HepG2 (cell line): Measurements from ENCODE around the gene GFER. TPM values are rescaled to one million over a fixed set of nuclear protein-coding genes. Genes with fewer than 3 reads are reported as not detected.
A peak's percentile ranks its signal among the peaks of the same experiment; 100 is the strongest.

Experiments
- CBX1 ChIP-seq: IDR thresholded peaks from one replicate; pipeline ENCODE4 v1.6.1; 2016; ENCODE audit warnings: antibody characterized with exemption, low read depth
- CREM ChIP-seq, 2 experiments: sonication (generic) in 1 of 2; formaldehyde crosslinking in 1 of 2; IDR thresholded peaks; 2 replicates each; pipeline versions ENCODE4 v1.4.0 to v1.6.1; 2016 to 2020; ENCODE audit warnings: antibody characterized with exemption in 1 of 2, mild to moderate bottlenecking in 1 of 2, missing genetic modification reagents in 1 of 2
- FOXC1 ChIP-seq: sonication (generic); formaldehyde crosslinking; IDR thresholded peaks from 2 replicates; pipeline ENCODE4 v1.8.0; 2022; ENCODE audit warnings: mild to moderate bottlenecking, missing genetic modification reagents, borderline replicate concordance
- FOXP4 ChIP-seq: sonication (generic); formaldehyde crosslinking; IDR thresholded peaks from 2 replicates; pipeline ENCODE4 v1.4.0; 2020; ENCODE audit warnings: missing genetic modification reagents
- HIC2 ChIP-seq: sonication (generic); formaldehyde crosslinking; IDR thresholded peaks from 2 replicates; pipeline ENCODE4 v1.9.0; 2022; ENCODE audit warnings: low read depth, missing genetic modification reagents
- KDM5A ChIP-seq: fragments of 200-600 bp; sonication (generic); IDR thresholded peaks from 2 replicates; pipeline ENCODE4 v1.7.0; 2018; ENCODE audit warnings: antibody characterized with exemption, mild to moderate bottlenecking, low read length, borderline replicate concordance
- LCORL ChIP-seq, 2 experiments: fragments of 450-650 bp in 1 of 2; sonication (generic) in 1 of 2; formaldehyde crosslinking in 1 of 2; IDR thresholded peaks; 2 replicates each; pipeline versions ENCODE4 v1.5.0 to v1.6.1; 2017 to 2020; ENCODE audit warnings: antibody characterized with exemption in 1 of 2, missing genetic modification reagents in 1 of 2
- MAX ChIP-seq: IDR thresholded peaks from 2 replicates; pipeline ENCODE4 v1.6.1; 2012; ENCODE audit warnings: inconsistent platforms
- MIER3 ChIP-seq: IDR thresholded peaks from 2 replicates; pipeline ENCODE4 v1.6.1; 2016; ENCODE audit warnings: missing compliant biosample characterization, borderline replicate concordance
- NFKB2 ChIP-seq: sonication (generic); formaldehyde crosslinking; IDR thresholded peaks from 2 replicates; pipeline ENCODE4 v1.4.0; 2020; ENCODE audit warnings: missing genetic modification reagents, borderline replicate concordance
- NFYC ChIP-seq: IDR thresholded peaks from 2 replicates; pipeline ENCODE4 v1.6.1; 2016; ENCODE audit warnings: missing genetic modification reagents, missing compliant biosample characterization
- POLR2A ChIP-seq, 2 experiments: IDR thresholded peaks; 2 replicates each; pipeline ENCODE4 v1.6.1; 2011; ENCODE audit warnings: low read depth in 2 of 2, low read length in 2 of 2, mild to moderate bottlenecking in 1 of 2, moderate library complexity in 1 of 2; ENCODE audit not compliant: insufficient read depth in 1 of 2
- RAD21 ChIP-seq: fragments of 450-650 bp; formaldehyde crosslinking; IDR thresholded peaks from 2 replicates; pipeline ENCODE4 v1.5.0; 2020; ENCODE audit warnings: mild to moderate bottlenecking
- RNF2 ChIP-seq: fragments of 450-650 bp; conservative IDR thresholded peaks from 2 replicates; pipeline ENCODE4 v1.6.1; 2016; ENCODE audit warnings: low read depth
- SALL1 ChIP-seq: sonication (generic); formaldehyde crosslinking; IDR thresholded peaks from 2 replicates; pipeline ENCODE4 v1.8.0; 2022; ENCODE audit warnings: mild to moderate bottlenecking, missing genetic modification reagents
- SAP130 ChIP-seq: IDR thresholded peaks from 2 replicates; pipeline ENCODE4 v1.6.1; 2016; ENCODE audit warnings: low read depth
- TFDP2 ChIP-seq: sonication (generic); formaldehyde crosslinking; IDR thresholded peaks from 2 replicates; pipeline ENCODE4 v1.4.0; 2020; ENCODE audit warnings: missing genetic modification reagents
- ZNF30 ChIP-seq: sonication (generic); formaldehyde crosslinking; IDR thresholded peaks from 2 replicates; pipeline ENCODE4 v1.5.0; 2020; ENCODE audit warnings: mild to moderate bottlenecking, missing genetic modification reagents
- ZNF382 ChIP-seq: sonication (generic); formaldehyde crosslinking; IDR thresholded peaks from 2 replicates; pipeline ENCODE4 v1.5.0; 2020; ENCODE audit warnings: missing genetic modification reagents, mild to moderate bottlenecking, borderline replicate concordance
- ZNF432 ChIP-seq: sonication (generic); formaldehyde crosslinking; IDR thresholded peaks from 2 replicates; pipeline ENCODE4 v1.5.0; 2020; ENCODE audit warnings: missing genetic modification reagents, mild to moderate bottlenecking, borderline replicate concordance
- ZNF446 ChIP-seq: sonication (generic); formaldehyde crosslinking; IDR thresholded peaks from 2 replicates; pipeline ENCODE4 v1.5.0; 2020; ENCODE audit warnings: mild to moderate bottlenecking, missing genetic modification reagents
- ZNF629 ChIP-seq: sonication (generic); formaldehyde crosslinking; conservative IDR thresholded peaks from 2 replicates; pipeline ENCODE4 v1.5.0; 2020; ENCODE audit warnings: missing genetic modification reagents
- ZNF850 ChIP-seq: sonication (generic); formaldehyde crosslinking; conservative IDR thresholded peaks from 2 replicates; pipeline ENCODE4 v1.9.0; 2021; ENCODE audit warnings: mild to moderate bottlenecking, missing genetic modification reagents
- ZZZ3 ChIP-seq: sonication (generic); formaldehyde crosslinking; IDR thresholded peaks from 2 replicates; pipeline ENCODE4 v1.4.0; 2020; ENCODE audit warnings: missing genetic modification reagents, mild to moderate bottlenecking, borderline replicate concordance
- polyA plus RNA-seq, 8 experiments: library from polyadenylated mRNA; depleted of rRNA in 3 of 8; stranded (reverse) in 7 of 8; unstranded in 1 of 8; fragments of >200 nt; fragmentation: Illumina TruSeq in 4 of 8; extraction: Trizol in 4 of 8; gene quantifications; 2 replicates each; pipeline versions ENCODE4 v1.2.1 to v1.2.3, GENCODE V29; 2011 to 2016; ENCODE audit warnings: low read depth in 4 of 8, missing spikeins in 1 of 8, mixed read lengths in 1 of 8; ENCODE audit not compliant: insufficient read depth in 1 of 8
- total RNA-seq, 5 experiments: library from RNA; depleted of rRNA; stranded (reverse); fragments of >200 nt; fragmentation: Illumina TruSeq; extraction: Trizol; gene quantifications; 2 replicates each; pipeline ENCODE4 v1.2.3, GENCODE V29; 2016; ENCODE audit warnings: low read depth in 1 of 5

The GFER gene
- total and polyA plus RNA-seq, 2 of the 13 experiments (the other 11 are each of a cell fraction or from before 2014, with no cell fraction given): 28.6 to 71.7 TPM

GRCh38 chr16:2008631-2009163 is 24.7 kb downstream of the GFER start (continued):
- TF ChIP-seq ZNF432 (CRISPR knock-in tag) (no peak), RNF2 (0 out of 2 replicates have a peak, but pooled peaks have one; percentile 38), NFKB2 (CRISPR knock-in tag) (peak; percentile 57; the same call in 1 of the 2 replicates), CREM (IDR thresholded peaks at IDR 0.05) (no peak), CREM (CRISPR knock-in tag; IDR thresholded peaks at IDR 0.05) (no peak), HIC2 (CRISPR knock-in tag) (peak; percentile 66), ZNF30 (0 out of 2 replicates have a peak, but pooled peaks have one; percentile 45), CBX1 (no peak), SAP130 (CRISPR knock-in tag) (peak; percentile 36; the same call in 1 of the 2 replicates), ZNF629 (CRISPR knock-in tag) (no peak), POLR2A (IDR thresholded peaks at IDR 0.05; ENCODE audit: insufficient read depth in 1 of 2, low read depth in 2 of 2, low read length in 2 of 2) (peak in 1 of 2 experiments; percentile 53; a peak in 2 of 4 replicates), FOXP4 (CRISPR knock-in tag) (no peak), RAD21 (peak; percentile 21), NFYC (CRISPR knock-in tag) (no peak), MIER3 (CRISPR knock-in tag) (no peak), ZNF382 (CRISPR knock-in tag) (no peak), MAX (peak; percentile 54; the same call in 1 of the 2 replicates), FOXC1 (no peak), TFDP2 (peak; percentile 26; the same call in 1 of the 2 replicates), ZZZ3 (no peak), SALL1 (CRISPR knock-in tag) (peak; percentile 20; the same call in 1 of the 2 replicates), ZNF446 (CRISPR knock-in tag) (no peak), ZNF850 (CRISPR knock-in tag) (no peak), KDM5A (0 out of 2 replicates have a peak, but pooled peaks have one; percentile 14), LCORL (IDR thresholded peaks at IDR 0.05) (no peak), LCORL (CRISPR knock-in tag; IDR thresholded peaks at IDR 0.05) (0 out of 2 replicates have a peak, but pooled peaks have one; percentile 32)
